GOT3 (cell line): ENCODE results near the gene TNPO3.

Experiments used
- DNase-seq: peaks from one replicate; lab custom pipeline; 2025; ENCODE audit warnings: mixed read lengths; lab: John Stamatoyannopoulos, UW

The TNPO3 gene

DNA sequence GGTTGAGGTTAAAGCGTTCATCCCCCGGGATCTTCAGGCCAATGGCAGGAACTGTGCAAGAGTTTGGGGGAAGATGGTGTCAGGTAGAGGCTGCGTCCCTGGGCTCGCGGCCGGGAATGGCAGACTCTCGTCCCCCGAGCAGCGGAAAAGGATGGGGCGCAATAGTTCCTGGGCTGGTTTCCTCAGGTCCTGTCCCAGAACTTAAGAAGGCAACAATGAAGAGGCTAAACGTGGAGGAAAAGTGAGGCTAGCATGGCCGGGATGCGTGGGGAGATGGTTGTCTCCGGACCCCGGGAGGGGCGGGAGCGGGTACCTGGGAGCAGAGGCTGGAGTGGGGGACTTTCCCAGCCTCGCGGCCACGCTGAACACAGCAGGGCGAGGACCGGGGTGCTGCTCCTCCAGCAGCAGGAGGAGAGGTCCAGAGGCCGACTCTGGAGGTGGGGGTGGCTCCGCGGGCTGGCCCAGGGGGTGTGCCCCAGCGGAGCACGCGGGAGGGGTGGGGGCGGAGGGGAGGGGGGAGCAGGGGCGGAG, 116.3 kb downstream of the TNPO3 start:
- no peak for DNase-seq

DNA sequence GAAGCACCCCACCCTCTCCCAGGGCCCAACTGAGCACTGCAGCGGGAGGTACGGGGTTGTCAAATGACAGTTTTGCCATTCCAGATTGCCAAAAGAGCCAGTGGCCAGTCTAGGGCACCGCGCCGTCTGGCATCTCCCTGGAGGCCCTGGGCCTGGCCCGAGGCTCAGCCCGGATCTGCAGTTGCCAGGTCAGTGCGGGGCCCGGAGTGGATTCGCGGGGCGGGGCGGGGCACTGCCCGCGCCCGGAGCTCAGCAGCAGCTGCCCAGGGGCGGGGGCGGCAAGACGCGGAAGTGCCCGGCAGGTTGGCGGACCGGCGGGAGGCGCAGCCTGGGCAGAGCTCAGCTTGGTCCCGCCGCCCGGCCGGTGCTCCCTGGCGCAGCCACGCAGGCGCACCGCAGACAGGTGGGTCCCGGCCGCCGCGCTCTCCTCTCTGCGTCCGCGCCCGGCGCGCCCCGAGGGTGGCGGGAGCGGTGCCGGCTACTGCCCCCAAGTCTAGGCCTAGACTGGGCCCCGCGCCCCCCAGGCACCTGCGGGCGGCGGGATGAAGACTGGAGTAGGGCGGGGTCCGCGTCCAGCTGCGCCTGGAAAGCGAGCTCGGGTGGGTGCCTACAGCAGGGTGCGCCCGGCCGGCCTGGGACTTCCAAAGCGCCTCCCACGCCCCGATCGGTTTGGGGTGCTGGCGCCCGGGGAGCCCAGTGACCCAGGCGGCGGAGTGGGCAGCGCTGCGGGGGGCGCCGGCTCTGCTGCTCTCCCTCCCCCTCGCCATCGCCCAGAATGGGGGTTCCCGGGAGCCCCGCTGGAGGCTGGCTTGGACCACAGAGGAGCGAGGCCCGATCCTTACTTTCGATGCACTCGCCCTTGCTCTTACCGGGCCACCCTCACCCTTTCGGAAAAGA, 117.0 kb downstream of the TNPO3 start, which contains the start of gene IRF5:
Gene IRF5, plus strand, starts transcription at position 281 of the 897 bp plus-strand sequence. CDS start 4,155 bp downstream, outside the sequence.
- DNase-seq, result no peak

DNA sequence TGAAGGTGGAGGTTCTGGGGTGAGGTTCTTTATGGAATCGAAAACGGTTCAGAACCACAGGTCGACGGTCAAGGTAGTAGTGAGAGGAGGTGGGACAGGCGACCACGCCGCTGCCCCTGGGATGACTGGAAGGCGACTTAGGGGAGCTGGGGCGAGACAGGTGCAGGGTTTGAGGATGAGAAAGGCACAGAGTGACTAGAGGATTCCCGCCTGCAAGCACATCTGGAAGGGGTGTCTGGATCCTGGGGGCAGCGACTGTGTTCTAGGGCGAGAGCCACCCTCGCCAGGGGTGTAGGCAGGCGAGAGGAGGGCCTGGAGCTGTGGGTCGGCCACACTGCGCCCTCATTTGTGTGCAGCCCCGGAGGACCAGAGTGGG, 117.7 kb downstream of the TNPO3 start:
- DNase-seq, result no peak

DNA sequence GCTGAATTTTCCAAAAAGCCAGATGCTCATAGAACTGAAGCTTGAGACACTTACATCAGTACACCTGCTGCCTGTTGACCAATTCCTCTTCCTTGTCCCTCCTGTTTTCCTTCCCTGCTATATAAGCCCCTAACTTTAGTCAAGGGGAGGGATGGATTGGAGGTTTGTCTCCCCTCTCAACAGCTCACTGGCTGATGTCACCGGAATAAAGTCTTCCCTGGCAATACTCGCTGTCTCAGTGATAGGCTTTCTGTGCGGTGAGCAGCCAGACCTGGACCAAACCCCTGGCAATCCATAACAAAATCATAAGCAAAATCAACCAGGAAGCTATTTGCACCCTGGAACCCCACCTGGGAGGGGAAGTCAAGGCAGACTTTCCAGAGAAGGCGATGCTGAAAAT, 118.1 kb downstream of the TNPO3 start:
- DNase-seq, result no peak

DNA sequence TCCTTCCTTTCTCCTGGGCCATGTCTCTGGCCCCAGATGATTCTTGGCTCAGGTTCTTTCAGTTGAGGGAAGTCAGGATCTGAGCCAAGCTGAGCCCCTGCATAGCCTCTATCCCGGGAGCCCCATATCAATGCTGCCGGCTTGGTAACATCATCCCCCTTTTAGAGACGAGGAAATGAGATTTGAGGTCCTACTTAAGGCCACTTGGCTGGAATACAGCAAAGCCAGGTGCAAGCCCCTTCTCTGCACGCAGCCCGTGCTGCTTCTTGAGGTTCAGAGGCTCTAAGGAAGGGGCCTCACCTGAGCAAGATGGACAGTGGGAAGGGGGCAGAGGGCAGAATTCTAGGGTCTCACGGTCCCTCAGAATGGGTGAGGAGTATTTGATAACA, 119.6 kb downstream of the TNPO3 start:
- no peak for DNase-seq

DNA sequence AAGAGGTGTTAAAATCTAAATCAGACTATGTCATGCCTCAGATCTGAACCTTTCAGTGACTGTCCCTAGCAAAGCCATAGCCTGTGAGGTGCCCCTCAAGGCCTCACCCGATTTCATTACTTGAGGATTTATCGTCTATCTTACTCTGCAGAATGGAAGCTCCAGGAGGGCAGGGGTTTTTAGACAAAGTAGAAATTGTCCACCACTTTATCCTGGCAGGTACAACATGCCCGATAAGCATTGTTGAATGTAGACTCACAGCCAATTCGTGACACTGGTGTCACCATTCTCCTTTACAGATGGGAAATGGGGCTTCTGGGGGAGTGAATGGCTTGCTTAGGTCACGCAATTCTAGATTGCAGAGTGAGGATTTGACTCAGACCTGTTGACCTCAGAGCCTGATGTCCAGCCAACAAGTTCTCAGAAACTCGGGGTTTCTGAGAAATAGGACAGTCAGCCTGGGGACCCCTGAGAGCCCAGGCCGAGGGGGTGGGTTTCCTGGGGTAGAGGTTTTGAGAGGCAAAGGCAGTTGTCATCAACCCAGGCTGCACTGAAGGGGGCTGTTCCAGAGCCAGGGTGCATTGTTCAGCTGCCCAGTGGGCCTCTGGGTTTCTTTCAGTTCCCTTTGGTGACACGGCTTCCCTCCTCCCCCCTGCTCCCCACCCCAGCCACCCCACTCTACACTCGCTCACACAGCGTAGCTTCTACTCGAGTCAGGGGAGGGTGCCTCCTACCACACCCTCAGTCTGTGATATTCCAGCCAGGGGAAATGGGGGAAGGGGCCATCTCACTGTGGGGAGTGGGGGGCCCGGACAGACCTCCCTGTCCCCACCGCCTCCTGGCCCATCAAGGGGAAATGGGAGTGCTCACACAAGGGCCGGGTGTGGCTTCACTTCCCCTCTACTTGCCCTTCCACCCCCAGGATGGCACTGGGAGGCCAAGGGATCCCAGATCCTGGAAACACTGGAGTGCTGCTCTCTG, 120.3 kb downstream of the TNPO3 start:
- DNase-seq, result no peak

DNA sequence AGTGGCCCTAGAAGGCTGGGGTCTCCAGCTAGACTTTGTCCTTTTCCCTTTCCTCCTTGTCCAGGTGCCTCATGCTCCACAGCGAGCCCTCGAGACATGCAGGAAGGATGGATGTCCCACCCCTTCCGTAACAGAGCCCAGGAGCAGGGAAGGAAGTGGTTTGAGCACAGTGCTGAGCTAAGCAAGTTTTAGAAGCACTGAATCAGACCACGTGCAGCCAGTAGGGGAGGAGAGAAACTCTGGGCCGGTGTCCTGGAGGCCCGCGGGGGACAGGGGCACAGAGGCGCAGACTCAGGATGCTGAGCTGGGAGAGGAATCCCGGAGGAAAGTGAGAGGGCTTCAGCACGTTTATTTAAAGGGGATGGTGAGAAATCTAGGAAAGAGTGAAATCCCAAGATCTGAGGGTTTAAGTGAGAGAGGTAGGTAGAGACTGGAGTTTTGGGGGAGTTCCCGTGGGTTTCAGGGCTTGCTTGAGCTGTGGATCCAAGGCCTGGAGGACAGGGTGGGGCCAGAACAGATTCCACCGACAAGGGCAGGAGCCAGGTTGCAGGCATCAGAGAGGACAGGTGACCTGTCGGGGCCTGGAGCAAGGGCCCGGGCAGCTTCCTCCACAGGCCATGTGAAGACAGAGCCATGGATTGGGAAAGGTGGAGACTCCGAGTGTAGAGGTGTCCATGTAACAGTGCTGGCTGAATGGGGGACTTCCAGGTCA, 121.6 kb downstream of the TNPO3 start:
- no peak for DNase-seq

DNA sequence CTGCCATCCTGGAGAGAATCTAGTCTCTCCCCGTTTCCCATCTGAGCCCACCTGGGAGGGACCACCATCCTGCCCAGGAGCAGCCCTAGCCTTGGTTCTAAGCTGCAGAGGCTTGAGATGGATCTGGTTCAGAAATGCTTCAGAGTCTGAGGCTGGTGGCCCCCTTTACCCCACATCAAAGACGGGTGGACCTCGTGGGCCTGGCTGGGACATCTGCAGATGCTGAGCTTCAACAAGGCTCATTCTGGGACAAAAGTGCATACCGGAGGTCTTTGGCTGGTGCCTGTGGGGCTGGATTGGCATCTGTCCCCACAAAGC, 122.1 kb downstream of the TNPO3 start:
- DNase-seq, result no peak

DNA sequence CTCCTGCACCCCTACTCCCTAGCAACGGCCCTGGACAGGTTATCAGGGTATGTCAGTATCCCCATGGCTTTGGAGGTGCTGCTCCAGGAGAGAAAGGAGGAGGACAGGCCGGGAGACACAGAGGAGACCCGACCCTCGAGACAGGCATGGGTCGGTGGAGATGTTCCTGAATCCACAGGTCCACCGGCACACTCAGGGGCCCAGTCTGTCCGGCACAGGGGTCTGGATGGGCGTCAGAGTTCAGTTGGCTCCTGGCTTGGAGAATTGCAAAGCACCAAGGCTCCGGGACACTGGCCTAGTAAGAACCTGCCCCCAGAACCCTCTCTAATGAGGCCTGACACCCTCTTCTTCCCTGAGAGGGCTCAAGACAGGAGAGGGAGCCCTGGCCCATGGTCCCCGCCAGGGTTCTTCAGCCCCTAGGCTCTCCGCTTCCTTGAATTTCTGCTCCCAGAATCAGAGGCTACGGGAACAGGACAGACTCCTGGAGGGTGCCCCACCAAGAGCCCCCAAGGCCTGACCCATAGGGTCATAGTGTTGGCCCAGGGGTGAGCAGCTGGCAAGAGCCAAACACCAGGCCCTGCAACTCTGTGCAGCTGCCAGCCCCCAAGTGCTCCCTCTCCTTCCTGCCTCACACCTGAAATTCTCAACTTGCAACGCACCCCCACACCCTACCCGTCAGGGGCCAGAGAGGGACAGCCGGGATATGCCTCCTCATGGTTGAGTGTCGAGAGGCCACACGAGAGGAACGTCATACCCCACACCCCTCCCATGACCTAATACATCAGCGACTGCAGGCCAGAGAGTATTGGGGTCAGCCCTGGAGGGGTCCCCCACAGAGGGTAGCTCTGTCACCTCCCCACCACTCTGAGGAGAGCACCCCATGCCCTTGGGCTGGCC, 122.7 kb downstream of the TNPO3 start:
- DNase-seq, result no peak

DNA sequence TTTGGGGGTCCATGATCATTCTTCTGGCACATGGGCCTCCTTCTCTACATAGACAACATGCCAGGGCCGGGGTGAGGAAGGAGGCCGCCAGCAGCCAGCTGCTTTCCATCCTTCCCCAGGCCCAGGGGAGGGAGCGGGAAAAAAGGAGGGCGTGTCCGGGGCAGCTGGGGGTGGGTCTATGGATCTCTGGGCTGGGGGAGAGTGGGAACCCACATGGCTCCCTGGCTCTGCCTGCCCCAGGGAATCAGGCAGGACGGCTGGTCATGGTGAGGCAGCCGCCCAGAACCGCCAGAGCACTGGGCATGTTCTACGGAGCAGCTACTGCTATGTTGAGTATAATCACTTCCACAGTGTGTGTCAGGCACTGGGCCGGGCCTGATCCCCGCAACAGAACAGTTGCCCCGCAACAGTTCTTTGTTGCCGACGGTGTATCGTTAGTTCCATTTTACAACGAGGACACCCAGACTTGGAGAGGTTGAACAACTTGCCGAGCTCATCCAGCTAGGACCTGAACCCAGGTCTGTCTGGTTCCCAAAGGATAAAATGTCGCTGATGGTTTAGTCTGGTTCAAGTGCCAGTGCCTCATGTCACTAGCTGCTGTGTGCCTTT, 123.6 kb downstream of the TNPO3 start:
- no peak for DNase-seq

DNA sequence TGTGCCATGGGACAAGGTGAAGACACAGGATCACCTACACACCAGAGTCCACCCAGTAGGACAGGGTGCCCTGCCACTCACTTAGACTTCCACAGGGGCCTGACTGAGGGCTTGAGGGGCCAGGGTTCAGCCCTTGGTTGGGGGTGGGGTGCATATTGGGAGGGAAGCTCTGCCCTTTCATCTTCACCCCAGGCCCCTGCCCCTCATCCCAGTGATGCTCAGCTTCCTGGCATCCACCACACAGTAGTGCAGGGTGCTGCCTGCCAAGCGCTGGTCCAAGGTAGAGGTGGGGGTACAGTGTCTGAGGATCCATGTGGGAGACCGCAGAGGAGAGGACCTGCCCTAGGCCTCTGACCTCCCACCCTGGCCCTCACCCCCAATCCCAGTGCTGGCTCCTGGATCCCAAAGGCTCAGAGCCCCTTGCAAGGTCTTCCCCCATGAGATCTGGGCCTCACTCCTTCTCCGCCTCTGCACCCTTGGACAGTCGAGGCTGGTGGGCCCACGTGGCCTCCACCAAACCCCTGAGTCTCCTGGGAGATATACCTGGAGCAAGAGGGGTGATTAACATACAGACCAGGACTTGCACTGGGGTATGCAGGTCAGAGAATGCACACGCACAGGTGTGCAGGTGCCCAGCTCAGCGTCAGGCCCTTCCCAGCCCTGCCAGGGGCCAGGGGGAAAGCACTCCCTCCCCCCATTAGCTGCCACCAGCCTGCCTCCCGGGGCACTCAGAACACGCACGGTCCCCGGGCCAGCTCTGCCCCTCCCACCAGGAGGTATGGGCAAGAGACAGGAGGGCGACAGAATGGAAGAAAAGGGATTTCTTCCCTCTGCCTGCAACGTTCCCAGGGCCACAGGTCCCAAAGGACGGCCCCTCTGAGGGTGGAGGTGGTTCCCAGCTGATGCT, 125.8 kb downstream of the TNPO3 start:
- no peak for DNase-seq

DNA sequence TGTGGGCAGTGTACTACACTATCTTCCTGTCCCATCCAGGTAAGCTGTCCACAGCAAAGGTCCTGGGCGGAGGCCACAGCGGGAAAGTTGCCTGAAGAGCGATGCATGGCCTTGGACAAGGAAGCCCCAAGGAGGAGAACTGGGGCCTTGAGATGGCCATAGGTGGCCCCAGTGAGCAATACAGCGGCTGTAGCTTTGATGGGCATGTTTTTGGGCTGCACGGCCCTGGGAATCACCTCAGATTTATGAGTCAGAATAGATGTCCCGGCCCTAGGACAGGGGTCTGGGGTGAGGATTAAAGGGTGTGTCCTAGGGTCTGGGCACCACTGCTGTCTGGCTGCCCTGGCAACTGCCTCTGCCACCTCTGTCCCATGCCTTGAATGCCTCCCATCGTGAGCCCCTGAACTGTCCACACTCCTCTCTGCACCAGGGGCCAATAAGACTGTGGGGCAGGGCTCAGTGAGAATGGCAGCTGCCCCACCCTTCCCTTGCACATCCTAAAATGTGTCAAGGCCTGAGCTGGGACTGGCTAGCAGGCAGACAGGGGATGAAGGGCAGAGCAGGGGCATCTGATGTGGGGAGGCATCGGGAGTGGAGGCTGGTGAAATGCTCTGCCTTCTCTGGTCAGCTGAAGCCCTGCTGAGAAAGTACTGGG, 126.6 kb downstream of the TNPO3 start:
- no peak for DNase-seq

DNA sequence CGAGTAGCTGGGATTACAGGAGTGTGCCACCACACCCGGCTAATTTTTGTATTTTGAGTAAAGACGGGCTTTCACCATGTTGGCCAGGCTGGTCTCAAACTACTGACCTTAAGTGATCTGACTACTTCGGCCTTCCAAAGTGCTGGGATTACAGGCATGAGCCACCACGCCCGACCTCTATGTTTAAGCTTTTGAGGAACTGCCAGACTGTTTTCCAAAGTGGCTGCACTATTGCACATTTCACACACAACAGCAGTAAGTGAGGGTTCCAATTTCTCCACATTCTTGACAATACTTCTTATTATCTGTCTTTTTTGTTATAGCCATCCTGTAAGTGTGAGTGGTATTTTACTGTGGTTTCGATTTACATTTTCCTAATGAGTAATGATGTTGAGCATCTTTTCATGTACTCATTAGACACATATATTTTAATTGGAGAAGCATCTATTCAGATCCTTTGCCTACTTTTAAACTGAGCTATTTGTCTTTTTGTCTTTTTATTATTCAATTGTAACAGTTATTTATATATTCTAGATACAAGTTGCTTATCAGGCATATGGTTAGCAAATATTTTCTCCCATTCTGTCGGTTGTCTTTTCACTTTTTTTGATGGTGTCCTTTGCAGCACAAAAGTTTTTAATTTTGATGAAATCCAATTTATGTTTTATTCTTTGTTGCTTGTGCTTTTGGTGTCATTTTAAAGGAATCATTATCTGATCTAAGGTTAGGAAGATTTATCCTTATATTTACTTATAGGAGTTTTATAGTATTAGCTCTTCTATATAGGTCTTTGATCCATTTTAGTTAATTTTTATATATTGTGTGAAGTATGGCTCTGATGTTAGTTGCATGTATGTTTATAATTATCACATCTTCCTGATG, 130.0 kb downstream of the TNPO3 start:
- DNase-seq, result no peak

DNA sequence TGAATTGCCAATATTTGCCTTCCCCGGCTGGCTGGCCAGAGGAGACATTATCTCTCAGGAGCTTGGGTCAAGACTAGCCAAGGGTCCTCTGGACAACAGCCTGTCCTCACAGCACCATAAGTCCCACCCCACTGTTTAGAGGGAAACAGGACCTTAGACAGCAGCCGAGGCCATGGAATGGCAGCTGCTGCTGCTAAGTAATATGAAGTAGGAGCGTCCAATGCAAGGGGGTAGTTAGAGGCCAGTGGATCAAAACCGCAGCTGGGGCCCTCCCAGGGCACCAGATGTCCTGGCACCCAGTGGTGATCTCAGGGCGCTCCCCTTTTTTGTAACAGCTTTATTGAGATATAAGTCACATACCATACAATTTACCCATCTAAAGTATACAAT, 131.5 kb downstream of the TNPO3 start:
- DNase-seq, result no peak

DNA sequence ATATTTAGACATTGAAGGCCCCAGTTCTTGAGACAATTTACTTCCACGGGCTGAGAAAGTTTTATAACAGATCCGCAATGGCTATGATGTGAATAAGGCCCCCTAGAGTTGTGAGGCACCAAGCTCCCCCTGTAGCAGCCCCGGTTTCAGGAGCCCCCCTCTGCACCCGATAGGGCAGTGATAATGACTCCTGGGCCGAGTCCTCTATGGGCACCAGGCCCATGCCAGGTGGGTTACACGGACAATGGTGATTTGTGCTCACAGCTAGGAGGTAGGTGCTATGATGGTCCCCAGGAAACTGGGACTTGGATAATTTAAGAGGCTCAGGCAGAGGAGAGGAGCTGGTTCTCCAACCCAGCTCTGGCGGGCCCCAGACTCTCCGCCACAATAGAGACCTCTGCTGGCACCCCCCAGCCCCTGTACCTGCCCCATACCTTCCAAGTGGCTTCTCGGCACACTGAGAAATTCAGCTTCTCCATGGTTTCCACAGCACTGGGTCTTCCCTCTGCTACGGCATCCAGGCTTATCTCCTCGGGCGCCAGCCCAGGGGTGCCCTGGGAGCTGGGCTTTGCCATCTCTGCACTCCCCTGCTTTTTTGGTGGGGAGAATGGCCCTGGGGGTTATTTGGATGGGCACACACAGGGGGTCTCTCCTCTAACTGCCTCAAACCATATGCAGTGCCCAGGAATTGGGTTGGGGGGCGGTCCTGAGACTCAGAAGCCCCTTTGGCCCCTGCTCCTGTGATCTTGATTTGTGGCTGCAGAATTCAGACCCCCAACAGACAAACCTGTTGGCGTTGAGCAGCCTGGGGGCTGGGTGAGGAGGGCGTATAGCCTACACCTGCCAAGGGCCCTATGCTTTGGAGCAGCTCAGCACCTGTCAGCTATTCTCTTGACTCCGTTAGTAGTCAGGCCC, 132.2 kb downstream of the TNPO3 start:
- no peak for DNase-seq

DNA sequence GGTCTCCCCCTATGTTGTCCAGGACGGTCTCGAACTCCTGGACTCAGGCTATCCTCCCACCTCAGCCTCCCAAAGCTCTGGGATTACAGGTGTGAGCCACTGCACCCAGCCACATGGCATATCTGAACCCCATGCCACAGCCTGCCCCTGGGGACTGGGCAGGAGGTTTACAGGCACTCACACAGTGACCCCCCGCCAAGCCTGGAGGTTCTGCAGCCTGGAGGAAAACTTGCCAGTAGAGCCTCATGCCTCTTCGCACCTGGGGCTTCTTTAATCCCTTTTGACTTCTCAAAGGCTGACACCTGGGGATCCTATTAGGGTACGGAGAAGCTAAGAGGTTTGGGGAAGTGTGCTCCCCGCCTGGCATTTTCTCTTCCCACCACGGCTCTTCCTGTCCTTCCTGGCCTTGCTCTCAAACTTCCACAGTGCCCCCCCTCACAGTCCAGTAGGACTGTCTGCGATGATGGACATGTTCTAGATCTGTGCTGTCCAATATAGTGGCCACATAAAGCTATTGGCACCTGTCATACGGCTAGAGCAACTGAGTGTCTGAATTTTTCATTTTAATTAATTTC, 133.0 kb downstream of the TNPO3 start:
- DNase-seq, result no peak
